Mesendoderm (in vitro differentiated cells): ENCODE results near the gene CCRL2.

ENCODE experiments used
- DNase-seq: peaks from one replicate; pipeline ENCODE4 v3.0.0; 2013
- H2AK5ac ChIP-seq: 2 replicates; pipeline ENCODE4 v1.6.1; 2013; ENCODE audit warnings: low read length, inconsistent platforms
- H2BK120ac ChIP-seq: 2 replicates; pipeline ENCODE4 v1.6.1; 2013; ENCODE audit warnings: low read depth, mild to moderate bottlenecking, low read length, moderate library complexity, mixed read lengths
- H2BK15ac ChIP-seq: replicated peaks from 2 replicates; pipeline ENCODE4 v1.6.1; 2013; ENCODE audit warnings: low read depth, mild to moderate bottlenecking, moderate library complexity
- H2BK5ac ChIP-seq: 2 replicates; pipeline ENCODE4 v1.6.1; 2013; ENCODE audit warnings: low read length, inconsistent platforms
- H3K18ac ChIP-seq: 2 replicates; pipeline ENCODE4 v1.6.1; 2013; ENCODE audit warnings: mild to moderate bottlenecking, low read length, mixed read lengths
- H3K23ac ChIP-seq: one replicate; pipeline ENCODE4 v1.6.1; 2013; ENCODE audit warnings: low read length
- H3K27ac ChIP-seq: 2 replicates; pipeline ENCODE4 v1.5.1; 2013; ENCODE audit warnings: low read depth, mild to moderate bottlenecking, inconsistent platforms, low read length, moderate library complexity
- H3K27me3 ChIP-seq: 2 replicates; pipeline ENCODE4 v1.6.1; 2013; ENCODE audit warnings: low read length, control low read depth, mild to moderate bottlenecking, inconsistent platforms; ENCODE audit not compliant: insufficient read depth, poor library complexity
- H3K36me3 ChIP-seq: 2 replicates; pipeline ENCODE4 v1.6.1; 2013; ENCODE audit warnings: low read length, inconsistent platforms; ENCODE audit not compliant: control insufficient read depth, insufficient read depth
- H3K4ac ChIP-seq: one replicate; pipeline ENCODE4 v1.6.1; 2013; ENCODE audit warnings: low read depth, mild to moderate bottlenecking, low read length, moderate library complexity
- H3K4me1 ChIP-seq: 2 replicates; pipeline ENCODE4 v1.6.1; 2013; ENCODE audit warnings: low read depth, low read length, inconsistent platforms; ENCODE audit not compliant: control insufficient read depth
- H3K4me2 ChIP-seq: 2 replicates; pipeline ENCODE4 v1.6.1; 2013; ENCODE audit warnings: low read length
- H3K4me3 ChIP-seq: 2 replicates; pipeline ENCODE4 v1.5.1; 2013; ENCODE audit warnings: mild to moderate bottlenecking, low read length
- H3K56ac ChIP-seq: one replicate; pipeline ENCODE4 v1.6.1; 2013; ENCODE audit warnings: low read length
- H3K79me1 ChIP-seq: 2 replicates; pipeline ENCODE4 v1.6.1; 2013; ENCODE audit warnings: low read length, inconsistent platforms
- H3K79me2 ChIP-seq: 2 replicates; pipeline ENCODE4 v1.6.1; 2013; ENCODE audit warnings: mild to moderate bottlenecking, low read length; ENCODE audit not compliant: control insufficient read depth, insufficient read depth
- H3K9ac ChIP-seq: 2 replicates; pipeline ENCODE4 v1.6.1; 2013; ENCODE audit warnings: low read length, inconsistent platforms
- H4K5ac ChIP-seq: one replicate; pipeline ENCODE4 v1.6.1; 2013; ENCODE audit warnings: low read length
- H4K8ac ChIP-seq: one replicate; pipeline ENCODE4 v1.6.1; 2013; ENCODE audit warnings: low read depth, mild to moderate bottlenecking, control low read depth, low read length, moderate library complexity
- WGBS: extraction: QIAGEN DNeasy Blood & Tissue Kit; methylation state at CpG from one replicate; pipeline ENCODE4 v1.1.7; 2013; ENCODE audit warnings: low lambda C conversion rate, missing lambda C conversion rate; ENCODE audit not compliant: insufficient coverage; ENCODE audit errors: extremely low coverage; 5-methylcytosine and 5-hydroxymethylcytosine counted together

Gene CCRL2

DNA sequence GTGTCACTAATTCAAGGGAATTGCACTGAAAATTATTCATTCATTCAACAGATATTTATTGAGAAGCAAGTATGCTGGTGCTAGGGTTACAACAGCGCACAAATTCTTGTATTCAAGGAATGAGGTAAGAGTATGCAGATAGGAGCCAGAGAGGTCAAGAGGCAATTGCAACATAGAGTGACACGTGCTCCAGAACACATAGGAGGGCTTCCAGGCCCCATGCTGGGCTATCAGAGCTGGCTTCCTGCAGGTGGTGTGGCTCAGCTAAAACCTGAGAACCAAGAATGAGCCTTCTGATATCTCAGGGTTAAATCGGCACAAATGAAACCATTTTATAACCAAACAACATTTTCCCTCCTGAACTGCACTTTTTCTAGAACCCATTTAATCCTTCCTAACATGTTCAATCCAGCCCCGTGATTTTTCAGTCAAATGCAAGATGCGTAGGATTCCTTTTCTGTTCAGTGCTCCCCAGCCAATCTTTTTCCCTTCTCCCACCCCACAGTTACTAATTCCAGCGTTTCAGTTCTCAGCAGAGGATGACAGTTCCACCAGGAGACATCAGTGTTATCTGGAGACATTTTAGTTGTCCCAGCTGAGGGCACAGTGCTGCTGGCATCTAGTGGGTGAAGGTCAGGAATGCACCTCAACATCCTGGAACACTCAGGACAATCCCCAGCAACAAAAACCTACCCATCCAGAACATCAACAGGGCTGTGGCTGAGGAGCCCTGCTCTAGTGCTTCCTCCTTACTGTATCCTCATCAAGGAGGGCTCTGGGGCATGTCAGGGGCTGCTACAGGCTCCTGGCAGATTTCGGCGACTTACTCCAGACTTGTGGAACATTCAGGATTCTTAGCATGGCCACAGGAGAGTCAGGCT lies 13.3 kb upstream of the CCRL2 start:
- no peak overlapping the region for H2AK5ac ChIP-seq
- H4K5ac ChIP-seq = no peak overlapping the region
- peak overlapping the region; percentile 0 for H3K18ac ChIP-seq
- no peak overlapping the region for H3K23ac ChIP-seq
- H3K4ac ChIP-seq = no peak overlapping the region
- H3K79me2 ChIP-seq = no peaks in the 10 kb centered on the region
- H3K4me2 ChIP-seq = no peak overlapping the region
- peaks cover 3% of the 10 kb centered on the region for H3K4me1 ChIP-seq
- H2BK5ac ChIP-seq = peak overlapping the region; percentile 9
- no peaks in the 10 kb centered on the region for H3K27me3 ChIP-seq
- no peak overlapping the region for H3K9ac ChIP-seq
- no peaks in the 10 kb centered on the region for H3K79me1 ChIP-seq
- no peak overlapping the region for H2BK15ac ChIP-seq
- H3K56ac ChIP-seq = no peak overlapping the region
- no peak overlapping the region for H2BK120ac ChIP-seq
- H3K4me3 ChIP-seq = no peak overlapping the region
- H3K36me3 ChIP-seq = no peaks in the 10 kb centered on the region
- H3K27ac ChIP-seq = no peak overlapping the region
- DNase-seq = peak; percentile 90
- H4K8ac ChIP-seq = no peak overlapping the region
- whole genome bisulfite sequencing = no CpG with 5 or more reads among the region's 8 CpGs

DNA sequence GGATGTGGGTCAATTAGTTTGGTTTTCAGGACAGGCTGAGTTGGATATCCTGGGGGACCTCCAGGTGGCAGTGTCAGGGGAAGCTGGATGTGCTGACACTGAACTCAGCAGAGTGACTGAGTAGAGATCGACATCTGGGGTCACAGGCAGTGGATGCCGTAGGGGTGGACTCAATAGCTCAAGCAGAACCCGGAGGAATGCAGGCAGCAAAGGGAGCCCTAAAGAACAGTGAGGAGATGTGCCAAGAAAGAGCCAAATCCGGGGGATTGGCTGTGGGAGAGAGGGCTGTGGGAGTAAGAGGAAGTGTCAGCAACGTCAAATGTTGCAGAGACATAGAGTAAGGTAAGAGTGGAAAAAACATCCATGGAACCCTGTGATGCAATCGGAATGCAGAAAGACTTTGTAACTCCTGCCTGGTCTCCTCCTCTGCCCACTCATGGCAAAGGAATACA lies 11.8 kb upstream of the CCRL2 start:
- Histone ChIP-seq H3K27me3 (no peaks in the 10 kb centered on the region), H3K79me2 (no peaks in the 10 kb centered on the region), H3K23ac (no peak overlapping the region), H3K79me1 (no peaks in the 10 kb centered on the region), H3K4me2 (no peak overlapping the region), H2BK5ac (no peak overlapping the region), H3K9ac (no peak overlapping the region), H3K36me3 (no peaks in the 10 kb centered on the region), H2BK120ac (no peak overlapping the region), H3K27ac (no peak overlapping the region), H3K4ac (no peak overlapping the region), H3K56ac (no peak overlapping the region), H4K8ac (no peak overlapping the region), H2BK15ac (no peak overlapping the region), H3K4me1 (peaks cover 7% of the 10 kb centered on the region), H3K18ac (no peak overlapping the region), H2AK5ac (no peak overlapping the region), H3K4me3 (no peak overlapping the region), H4K5ac (no peak overlapping the region)
- no peak for DNase-seq
- WGBS = no CpG with 5 or more reads among the region's 6 CpGs

DNA sequence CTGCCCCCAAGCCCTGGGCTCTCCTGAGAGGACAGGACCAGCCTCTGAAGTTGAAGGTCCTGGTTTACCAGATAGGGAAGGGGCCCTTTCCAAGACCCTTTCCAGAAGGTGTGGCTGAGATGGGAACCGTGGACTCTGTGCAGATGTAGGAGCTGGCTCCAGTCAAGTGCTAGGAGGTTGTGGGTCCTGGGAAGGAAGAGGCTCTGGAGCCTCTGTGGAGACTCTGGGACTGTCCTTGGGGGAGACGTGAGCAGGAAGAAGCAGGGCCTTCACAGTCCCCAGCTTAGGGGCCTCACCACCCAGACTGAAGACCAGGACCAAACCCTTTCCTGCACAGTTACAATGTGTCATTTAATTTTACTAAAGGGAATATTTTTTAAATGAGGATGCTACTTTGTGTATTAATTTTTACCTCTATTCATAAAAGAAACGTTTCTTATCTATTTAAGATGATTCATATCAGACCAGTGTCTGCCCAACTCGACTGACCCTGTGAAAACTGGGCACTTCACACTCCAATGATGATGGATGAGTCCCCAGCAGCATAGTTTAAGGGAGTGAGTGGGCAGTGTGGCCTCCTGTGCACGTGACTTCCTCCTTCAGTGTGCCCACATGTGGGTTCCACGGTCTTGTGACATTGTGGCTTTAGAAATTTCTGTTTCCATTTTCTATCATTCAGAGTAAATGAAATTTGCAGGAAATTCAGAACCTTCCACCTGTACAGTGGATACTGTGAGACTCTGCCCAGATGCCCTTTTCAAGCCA lies 11.1 kb upstream of the CCRL2 start:
- Histone ChIP-seq H3K79me1 (no peaks in the 10 kb centered on the region), H3K4ac (no peak overlapping the region), H3K36me3 (no peaks in the 10 kb centered on the region), H3K56ac (no peak overlapping the region), H3K4me3 (no peak overlapping the region), H2BK5ac (no peak overlapping the region), H4K8ac (no peak overlapping the region), H2BK15ac (no peak overlapping the region), H2BK120ac (no peak overlapping the region), H3K4me2 (no peak overlapping the region), H3K27me3 (no peaks in the 10 kb centered on the region), H3K4me1 (peaks cover 10% of the 10 kb centered on the region), H3K23ac (no peak overlapping the region), H4K5ac (no peak overlapping the region), H3K18ac (no peak overlapping the region), H3K79me2 (no peaks in the 10 kb centered on the region), H2AK5ac (no peak overlapping the region), H3K9ac (no peak overlapping the region), H3K27ac (no peak overlapping the region)
- no peak for DNase-seq
- WGBS = no CpG with 5 or more reads among the region's 6 CpGs

DNA sequence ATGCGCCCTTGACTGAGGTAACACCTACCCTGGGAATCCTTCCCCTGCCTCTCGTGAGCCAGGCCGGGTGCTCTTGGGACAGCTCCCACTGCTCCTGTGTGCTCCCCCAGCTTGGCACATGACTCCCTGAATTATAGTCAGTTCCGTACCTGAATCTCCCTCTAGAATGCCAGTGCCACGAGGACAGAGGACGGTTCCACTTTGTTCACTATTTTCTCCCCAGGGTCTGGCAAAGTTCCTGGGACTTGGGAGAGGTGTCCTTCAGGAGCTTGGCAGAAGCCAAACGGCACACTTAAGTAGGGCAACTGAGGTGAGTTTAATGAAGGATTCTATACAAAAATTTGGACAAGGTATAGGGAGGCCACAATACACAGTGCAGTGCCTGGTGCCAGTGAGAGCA lies 9.9 kb upstream of the CCRL2 start:
- Histone ChIP-seq H2AK5ac (no peak overlapping the region), H2BK5ac (no peak overlapping the region), H3K27me3 (no peaks in the 10 kb centered on the region), H3K18ac (no peak overlapping the region), H3K9ac (no peak overlapping the region), H3K36me3 (no peaks in the 10 kb centered on the region), H4K8ac (no peak overlapping the region), H3K23ac (no peak overlapping the region), H2BK120ac (no peak overlapping the region), H3K79me2 (no peaks in the 10 kb centered on the region), H3K4ac (no peak overlapping the region), H3K4me3 (no peak overlapping the region), H4K5ac (no peak overlapping the region), H3K79me1 (no peaks in the 10 kb centered on the region), H3K56ac (no peak overlapping the region), H3K27ac (no peak overlapping the region), H3K4me2 (no peak overlapping the region), H2BK15ac (no peak overlapping the region), H3K4me1 (peaks cover 10% of the 10 kb centered on the region)
- WGBS = no CpG with 5 or more reads among the region's 7 CpGs
- DNase-seq = no peak

DNA sequence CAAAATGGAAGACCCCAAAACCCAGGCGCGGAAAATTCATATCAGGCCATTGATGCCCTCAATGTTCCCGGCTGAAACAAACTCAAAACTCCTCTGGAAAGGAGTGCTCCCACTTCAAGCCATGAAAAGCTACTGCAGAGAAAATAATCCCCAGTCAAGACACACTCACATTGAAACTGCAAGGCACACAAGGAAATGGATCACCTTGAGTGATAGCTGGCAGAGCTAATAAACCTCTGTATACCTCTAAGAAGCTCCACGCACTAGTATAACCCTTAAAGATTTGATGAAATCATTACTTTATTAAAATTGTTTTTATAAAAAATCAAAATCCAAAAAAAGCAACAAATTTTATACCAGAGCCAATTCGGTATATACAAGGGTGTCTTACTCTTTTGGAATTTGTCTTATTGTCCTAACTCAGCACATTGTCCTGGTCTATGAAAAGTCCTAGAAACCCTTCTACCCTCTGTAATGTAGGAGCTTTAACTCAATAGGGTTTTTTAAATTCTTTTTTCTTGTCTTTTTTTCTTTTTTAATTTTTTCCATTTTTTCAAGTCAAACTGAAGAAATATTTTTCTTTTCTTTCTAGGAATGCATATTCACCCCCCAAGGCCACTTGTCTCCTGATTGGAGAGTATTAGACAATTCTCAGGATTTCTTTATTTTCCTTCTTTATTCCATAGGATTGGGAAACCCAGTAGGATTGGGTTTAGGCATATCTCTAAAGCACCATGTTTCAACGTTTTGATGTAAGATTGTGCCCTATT lies 8.7 kb upstream of the CCRL2 start:
- Histone ChIP-seq H2AK5ac (no peak overlapping the region), H3K23ac (no peak overlapping the region), H3K36me3 (no peaks in the 10 kb centered on the region), H4K8ac (no peak overlapping the region), H3K27ac (no peak overlapping the region), H2BK120ac (no peak overlapping the region), H3K18ac (no peak overlapping the region), H3K27me3 (no peaks in the 10 kb centered on the region), H3K4ac (no peak overlapping the region), H2BK15ac (no peak overlapping the region), H3K79me2 (no peaks in the 10 kb centered on the region), H3K9ac (no peak overlapping the region), H3K4me2 (no peak overlapping the region), H3K4me3 (no peak overlapping the region), H3K79me1 (no peaks in the 10 kb centered on the region), H2BK5ac (no peak overlapping the region), H4K5ac (no peak overlapping the region), H3K4me1 (peaks cover 10% of the 10 kb centered on the region), H3K56ac (no peak overlapping the region)
- DNase-seq = no peak
- no CpG with 5 or more reads among the region's 6 CpGs for WGBS
